Neuron (in vitro differentiated cells): Measurements from ENCODE around the gene MAGEA6.
"Not testable (repeated sequence)": the region's sequence is repeated elsewhere in the genome, so short reads cannot be mapped to it uniquely, and the experiment has no call there.

Experiments used
- H2AFZ ChIP-seq: one replicate; pipeline ENCODE4 v1.6.1; 2013; ENCODE audit warnings: low read depth, mild to moderate bottlenecking, inconsistent platforms, low read length, moderate library complexity
- H3K27me3 ChIP-seq: one replicate; pipeline ENCODE4 v1.6.1; 2013; ENCODE audit warnings: low read length; ENCODE audit not compliant: insufficient read depth
- H3K36me3 ChIP-seq: one replicate; pipeline ENCODE4 v1.6.1; 2013; ENCODE audit warnings: low read length; ENCODE audit not compliant: insufficient read depth
- H3K4me1 ChIP-seq: one replicate; pipeline ENCODE4 v1.6.1; 2013; ENCODE audit warnings: low read length; ENCODE audit not compliant: insufficient read depth
- H3K4me3 ChIP-seq: 2 replicates; pipeline ENCODE4 v1.5.1; 2013; ENCODE audit warnings: mild to moderate bottlenecking, low read length, moderate library complexity
- H3K9me3 ChIP-seq: one replicate; pipeline ENCODE4 v1.6.1; 2013; ENCODE audit warnings: low read length

MAGEA6 gene

DNA sequence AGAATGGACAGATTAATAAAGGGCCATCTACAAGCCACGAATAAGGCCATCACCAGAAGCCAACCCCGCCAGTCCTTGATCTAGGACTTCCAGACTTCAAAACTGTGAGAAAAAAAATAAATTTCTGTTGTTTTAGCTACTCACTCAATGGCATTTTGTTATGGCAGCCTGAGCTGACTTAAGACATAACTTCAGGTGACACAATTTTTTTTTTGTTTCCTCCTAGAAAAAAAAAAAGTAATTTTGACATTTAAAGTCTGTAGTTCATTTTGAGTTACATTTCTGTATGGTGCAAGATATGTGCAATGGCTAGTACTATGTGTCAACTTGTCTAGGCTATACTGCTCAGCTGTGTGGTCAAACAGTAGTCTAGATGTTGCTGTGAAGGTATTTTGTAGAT, 10.6 kb downstream of the MAGEA6 start, which contains the start of gene CSAG3:
Gene CSAG3 (plus strand): TSS at position 301 of the 400 bp plus-strand sequence.
- H2AFZ ChIP-seq, H3K4me3 ChIP-seq, H3K4me1 ChIP-seq, H3K27me3 ChIP-seq, H3K9me3 ChIP-seq, H3K36me3 ChIP-seq: not testable (repeated sequence)

DNA sequence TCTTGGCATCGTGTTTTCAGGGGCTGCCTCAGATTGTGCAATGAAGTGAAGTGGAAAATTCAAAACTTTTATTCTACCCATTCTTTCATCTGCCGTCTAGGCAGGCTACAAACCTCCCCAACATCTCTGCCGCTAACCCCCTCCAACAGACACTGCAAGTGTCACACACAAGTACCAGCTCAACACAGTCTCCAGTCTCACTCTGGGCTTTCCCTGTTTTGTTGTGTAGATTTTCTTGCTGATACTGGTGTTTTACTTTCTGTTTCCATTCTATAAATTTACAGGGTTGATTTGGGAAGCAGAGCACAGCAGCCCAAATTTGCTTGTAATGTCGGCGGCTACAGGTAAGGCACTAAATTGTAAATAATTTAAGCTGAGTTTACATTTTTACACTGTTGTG, 14.6 kb downstream of the MAGEA6 start:
- H3K4me1 ChIP-seq, H3K4me3 ChIP-seq, H3K9me3 ChIP-seq, H2AFZ ChIP-seq, H3K36me3 ChIP-seq, H3K27me3 ChIP-seq: not testable (repeated sequence)

DNA sequence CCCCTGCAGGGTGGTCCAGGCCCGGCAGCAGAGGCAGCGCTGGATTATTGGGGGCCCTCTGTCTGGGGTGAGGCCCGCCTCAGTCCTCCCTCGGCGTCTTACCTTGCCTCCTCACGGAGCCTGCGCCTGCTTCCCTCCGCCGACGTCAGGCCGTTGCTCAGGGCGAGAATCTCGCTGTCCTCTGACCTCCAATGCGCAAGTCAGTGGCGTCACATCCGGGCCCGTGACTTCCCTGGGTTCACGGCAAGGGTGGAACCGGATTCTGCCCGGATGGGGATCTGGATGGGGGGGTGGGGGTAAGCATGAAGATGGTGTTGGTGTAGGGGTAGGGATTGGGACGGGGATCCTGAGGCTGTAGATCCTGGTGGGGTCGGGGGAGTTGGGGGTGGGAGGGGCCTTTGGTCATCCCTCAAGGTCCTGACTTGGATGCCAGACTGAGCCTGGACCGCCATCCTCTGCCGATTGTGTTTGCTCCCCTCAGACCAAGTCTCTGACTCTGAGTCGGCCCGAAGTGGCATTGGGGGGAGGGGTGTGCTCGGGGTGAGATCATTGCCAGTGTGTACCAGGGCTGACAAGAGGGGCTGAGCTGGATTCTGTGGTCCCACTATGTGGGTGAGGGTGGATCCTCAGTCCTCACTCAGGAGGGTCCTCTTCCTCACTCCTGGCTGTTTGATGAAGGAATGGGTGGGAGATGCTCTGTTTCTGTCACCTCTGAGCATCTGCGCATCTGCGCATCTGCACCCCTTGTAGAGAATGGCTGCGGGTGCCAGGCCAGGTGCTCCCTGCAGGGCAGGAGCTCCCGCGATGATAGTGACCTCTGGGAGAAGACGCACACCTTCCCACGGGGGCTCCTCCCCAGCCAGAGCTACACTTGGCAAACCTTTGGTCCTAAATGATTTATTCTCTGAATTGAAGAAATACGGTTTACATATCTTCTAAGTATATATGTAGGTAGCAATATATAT, 15.5 kb downstream of the MAGEA6 start, which contains the start of gene MAGEA2:
Gene MAGEA2 (minus strand): TSS at position 157 of the 965 bp plus-strand sequence. CDS start 2,479 bp downstream, outside the sequence.
- H2AFZ ChIP-seq, H3K4me1 ChIP-seq, H3K36me3 ChIP-seq, H3K27me3 ChIP-seq, H3K4me3 ChIP-seq, H3K9me3 ChIP-seq: not testable (repeated sequence)

DNA sequence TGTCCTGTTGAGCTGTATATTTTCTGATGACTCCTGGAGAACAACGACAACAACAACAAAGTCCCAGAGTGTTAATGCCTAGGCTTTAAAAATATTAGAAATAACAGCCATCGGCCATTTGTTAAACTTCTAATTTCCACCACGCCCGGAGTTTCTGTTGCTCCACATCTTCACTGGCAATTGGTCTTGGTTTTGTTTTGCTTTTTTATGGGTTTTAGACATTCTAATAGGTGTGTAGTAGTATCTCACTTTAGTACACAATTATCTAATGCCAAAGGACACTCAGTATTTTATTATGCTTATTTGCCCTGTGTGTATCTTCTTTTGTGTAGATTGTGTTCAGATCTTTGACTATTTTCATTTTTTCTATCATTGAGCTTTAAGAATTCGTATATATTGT, 30.9 kb downstream of the MAGEA6 start:
- no peaks in the 10 kb centered on the region for H3K36me3 ChIP-seq
- no peaks in the 10 kb centered on the region for H3K4me1 ChIP-seq

DNA sequence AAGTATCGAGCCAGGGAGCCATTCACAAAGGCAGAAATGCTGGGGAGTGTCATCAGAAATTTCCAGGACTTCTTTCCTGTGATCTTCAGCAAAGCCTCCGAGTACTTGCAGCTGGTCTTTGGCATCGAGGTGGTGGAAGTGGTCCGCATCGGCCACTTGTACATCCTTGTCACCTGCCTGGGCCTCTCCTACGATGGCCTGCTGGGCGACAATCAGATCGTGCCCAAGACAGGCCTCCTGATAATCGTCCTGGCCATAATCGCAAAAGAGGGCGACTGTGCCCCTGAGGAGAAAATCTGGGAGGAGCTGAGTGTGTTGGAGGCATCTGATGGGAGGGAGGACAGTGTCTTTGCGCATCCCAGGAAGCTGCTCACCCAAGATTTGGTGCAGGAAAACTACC, 33.0 kb downstream of the MAGEA6 start:
- not testable (repeated sequence) for H3K4me1 ChIP-seq, H3K36me3 ChIP-seq, H3K4me3 ChIP-seq, H2AFZ ChIP-seq, H3K9me3 ChIP-seq
- peaks cover 16% of the 10 kb centered on the region for H3K27me3 ChIP-seq

More for the DNA sequence above, 30.9 kb downstream of the MAGEA6 start:
- H3K4me3 ChIP-seq, result no peak overlapping the region
- H2AFZ ChIP-seq, result no peak overlapping the region
- no peaks in the 10 kb centered on the region for H3K9me3 ChIP-seq
- peaks cover 16% of the 10 kb centered on the region for H3K27me3 ChIP-seq

DNA sequence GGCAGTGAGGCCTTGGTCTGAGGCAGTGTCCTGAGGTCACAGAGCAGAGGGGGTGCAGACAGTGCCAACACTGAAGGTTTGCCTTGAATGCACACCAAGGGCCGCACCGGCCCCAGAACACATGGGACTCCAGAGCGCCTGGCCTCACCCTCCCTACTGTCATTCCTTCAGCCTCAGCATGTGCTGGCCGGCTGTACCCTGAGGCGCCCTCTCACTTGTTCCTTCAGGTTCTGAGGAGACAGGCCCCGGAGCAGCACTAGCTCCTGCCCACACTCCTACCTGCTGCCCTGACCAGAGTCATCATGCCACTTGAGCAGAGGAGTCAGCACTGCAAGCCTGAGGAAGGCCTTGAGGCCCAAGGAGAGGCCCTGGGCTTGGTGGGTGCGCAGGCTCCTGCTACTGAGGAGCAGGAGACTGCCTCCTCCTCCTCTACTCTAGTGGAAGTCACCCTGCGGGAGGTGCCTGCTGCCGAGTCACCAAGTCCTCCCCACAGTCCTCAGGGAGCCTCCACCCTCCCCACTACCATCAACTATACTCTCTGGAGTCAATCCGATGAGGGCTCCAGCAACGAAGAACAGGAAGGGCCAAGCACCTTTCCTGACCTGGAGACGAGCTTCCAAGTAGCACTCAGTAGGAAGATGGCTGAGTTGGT, 33.5 kb downstream of the MAGEA6 start:
- H2AFZ ChIP-seq, result no peak overlapping the region
- no peaks in the 10 kb centered on the region for H3K36me3 ChIP-seq
- H3K4me3 ChIP-seq, result no peak overlapping the region
- H3K27me3 ChIP-seq, result peaks cover 16% of the 10 kb centered on the region
- H3K9me3 ChIP-seq, result no peaks in the 10 kb centered on the region
- H3K4me1 ChIP-seq, result no peaks in the 10 kb centered on the region

DNA sequence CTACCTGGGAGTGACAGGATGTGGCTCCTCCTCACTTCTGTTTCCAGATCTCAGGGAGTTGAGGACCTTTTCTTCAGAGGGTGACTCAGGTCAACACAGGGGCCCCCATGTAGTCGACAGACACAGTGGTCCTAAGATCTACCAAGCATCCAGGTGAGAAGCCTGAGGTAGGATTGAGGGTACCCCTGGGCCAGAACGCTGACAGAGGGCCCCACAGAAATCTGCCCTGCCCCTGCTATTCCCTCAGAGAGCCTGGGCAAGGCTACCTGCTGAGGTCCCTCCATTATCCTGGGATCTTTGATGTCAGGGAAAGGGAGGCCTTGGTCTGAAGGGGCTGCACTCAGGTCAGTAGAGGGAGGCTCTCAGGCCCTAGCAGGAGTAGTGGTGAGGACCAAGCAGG, 34.4 kb downstream of the MAGEA6 start:
- Histone ChIP-seq H3K9me3 (no peaks in the 10 kb centered on the region), H3K36me3 (no peaks in the 10 kb centered on the region), H3K4me1 (no peaks in the 10 kb centered on the region), H3K4me3 (no peak overlapping the region), H2AFZ (no peak overlapping the region), H3K27me3 (peaks cover 16% of the 10 kb centered on the region)

DNA sequence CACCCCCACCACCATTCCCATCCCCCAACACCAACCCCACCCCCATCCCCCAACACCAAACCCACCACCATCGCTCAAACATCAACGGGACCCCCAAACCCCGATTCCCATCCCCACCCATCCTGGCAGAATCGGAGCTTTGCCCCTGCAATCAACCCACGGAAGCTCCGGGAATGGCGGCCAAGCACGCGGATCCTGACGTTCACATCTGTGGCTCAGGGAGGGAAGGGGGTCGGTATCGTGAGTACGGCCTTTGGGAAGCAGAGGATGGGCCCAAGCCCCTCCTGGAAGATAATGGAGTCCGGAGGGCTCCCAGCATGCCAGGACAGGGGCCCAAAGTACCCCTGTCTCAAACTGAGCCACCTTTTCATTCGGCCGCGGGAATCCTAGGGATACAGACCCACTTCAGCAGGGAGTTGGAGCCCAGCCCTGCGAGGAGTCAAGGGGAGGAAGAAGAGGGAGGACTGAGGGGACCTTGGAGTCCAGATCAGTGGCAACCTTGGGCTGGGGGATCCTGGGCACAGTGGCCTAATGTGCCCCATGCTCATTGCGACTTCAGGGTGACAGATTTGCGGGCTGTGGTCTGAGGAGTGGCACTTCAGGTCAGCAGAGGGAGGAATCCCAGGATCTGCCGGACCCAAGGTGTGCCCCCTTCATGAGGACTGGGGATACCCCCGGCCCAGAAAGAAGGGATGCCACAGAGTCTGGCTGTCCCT, 35.2 kb downstream of the MAGEA6 start:
- not testable (repeated sequence) for H3K36me3 ChIP-seq, H3K4me1 ChIP-seq, H2AFZ ChIP-seq, H3K9me3 ChIP-seq, H3K4me3 ChIP-seq
- peaks cover 16% of the 10 kb centered on the region for H3K27me3 ChIP-seq

DNA sequence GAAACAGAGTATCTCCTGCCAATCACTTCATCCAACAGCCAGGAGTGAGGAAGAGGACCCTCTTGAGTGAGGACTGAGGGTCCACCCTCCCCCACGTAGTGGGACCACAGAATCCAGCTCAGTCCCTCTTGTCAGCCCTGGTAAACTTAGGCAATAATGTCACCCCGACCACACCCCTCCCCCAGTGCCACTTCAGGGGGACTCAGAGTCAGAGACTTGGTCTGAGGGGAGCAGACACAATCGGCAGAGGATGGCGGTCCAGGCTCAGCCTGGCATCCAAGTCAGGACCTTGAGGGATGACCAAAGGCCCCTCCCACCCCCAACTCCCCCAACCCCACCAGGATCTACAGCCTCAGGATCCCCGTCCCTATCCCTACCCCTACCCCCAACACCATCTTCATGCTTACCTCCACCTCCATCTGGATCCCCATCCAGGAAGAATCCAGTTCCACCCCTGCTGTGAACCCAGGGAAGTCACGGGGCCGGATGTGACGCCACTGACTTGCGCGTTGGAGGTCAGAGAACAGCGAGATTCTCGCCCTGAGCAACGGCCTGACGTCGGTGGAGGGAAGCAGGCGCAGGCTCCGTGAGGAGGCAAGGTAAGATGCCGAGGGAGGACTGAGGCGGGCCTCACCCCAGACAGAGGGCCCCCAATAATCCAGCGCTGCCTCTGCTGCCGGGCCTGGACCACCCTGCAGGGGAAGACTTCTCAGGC, 36.1 kb downstream of the MAGEA6 start, which contains the start of the genes CSAG1 and MAGEA12:
Gene CSAG1 (minus strand): TSS at position 461 of the 715 bp plus-strand sequence. CDS start 1,261 bp downstream, outside the sequence.
Gene MAGEA12 (plus strand): TSS at position 497 of the 715 bp plus-strand sequence. CDS start 2,405 bp downstream, outside the sequence.
- Histone ChIP-seq H2AFZ (no peak within 1 kb of the TSS), H3K36me3 (no peaks in the 10 kb centered on the region), H3K4me1 (no peaks in the 10 kb centered on the region)

DNA sequence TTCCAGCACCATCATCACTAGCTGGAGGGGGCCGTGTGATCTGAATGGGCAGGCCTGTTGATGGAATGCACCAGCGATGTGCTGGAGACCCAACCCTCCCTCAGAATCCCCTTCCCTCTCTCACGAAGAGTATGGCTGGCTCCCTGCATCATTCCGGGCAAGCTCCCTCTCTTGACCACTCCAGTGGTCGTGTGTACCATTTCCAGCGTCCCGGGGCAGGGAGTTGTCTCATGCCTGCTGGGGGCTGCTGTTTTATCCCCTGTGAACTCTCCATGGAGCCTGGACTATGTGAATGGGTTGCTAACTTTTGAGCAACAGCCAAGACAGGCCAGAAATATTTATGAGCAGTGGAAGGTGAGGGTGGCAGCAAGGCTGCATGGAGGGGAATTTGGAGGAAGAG, 44.1 kb downstream of the MAGEA6 start:
- Histone ChIP-seq H3K4me3 (no peak overlapping the region), H3K36me3 (no peaks in the 10 kb centered on the region), H3K27me3 (peaks cover 4% of the 10 kb centered on the region), H3K4me1 (no peaks in the 10 kb centered on the region), H2AFZ (no peak overlapping the region), H3K9me3 (no peaks in the 10 kb centered on the region)

More for the DNA sequence above, 36.1 kb downstream of the MAGEA6 start, which contains the start of the genes CSAG1 and MAGEA12:
- Histone ChIP-seq H3K4me3 (no peak within 1 kb of the TSS), H3K9me3 (no peaks in the 10 kb centered on the region), H3K27me3 (peaks cover 14% of the 10 kb centered on the region)
